HG03457 (cell line): ENCODE data around the gene TRIM56.
"Not testable (repeated sequence)": the region's sequence is repeated elsewhere in the genome, so short reads cannot be mapped to it uniquely, and the experiment has no call there.

Experiments
- ATAC-seq: cut with Tn5 transposase; IDR thresholded peaks from one replicate; pipeline ENCODE4 v1.9.1; 2021; ENCODE audit warnings: moderate number of reproducible peaks; ENCODE audit not compliant: unreplicated experiment

Gene TRIM56

DNA sequence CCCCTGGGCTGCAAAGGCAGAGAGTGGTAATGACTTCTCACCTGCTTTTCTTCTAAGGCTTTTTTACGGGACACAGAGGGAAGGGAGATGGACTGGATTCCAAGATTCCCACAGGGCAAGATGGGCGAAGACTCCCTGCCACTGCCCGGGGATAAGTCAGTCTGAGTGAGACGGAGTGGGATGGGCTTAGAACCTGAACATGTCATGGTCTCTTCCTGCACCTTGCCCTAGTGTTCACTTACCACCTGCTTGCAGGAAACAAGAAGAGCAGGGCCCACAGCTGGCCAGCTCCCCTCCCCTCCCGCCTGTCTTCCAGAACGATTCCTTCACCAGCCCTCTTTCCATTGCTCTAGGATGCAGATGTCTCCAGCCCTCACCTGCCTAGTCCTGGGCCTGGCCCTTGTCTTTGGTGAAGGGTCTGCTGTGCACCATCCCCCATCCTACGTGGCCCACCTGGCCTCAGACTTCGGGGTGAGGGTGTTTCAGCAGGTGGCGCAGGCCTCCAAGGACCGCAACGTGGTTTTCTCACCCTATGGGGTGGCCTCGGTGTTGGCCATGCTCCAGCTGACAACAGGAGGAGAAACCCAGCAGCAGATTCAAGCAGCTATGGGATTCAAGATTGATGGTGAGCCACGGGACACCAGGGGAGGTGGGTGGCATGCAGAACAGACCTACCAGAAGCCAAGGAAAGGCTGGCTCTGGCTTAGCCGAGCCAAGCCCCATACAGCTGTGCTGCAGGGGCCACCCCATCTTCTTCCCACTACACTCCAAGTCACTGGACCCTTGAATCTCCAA, 43.0 kb downstream of the TRIM56 start:
- no peak for ATAC-seq

DNA sequence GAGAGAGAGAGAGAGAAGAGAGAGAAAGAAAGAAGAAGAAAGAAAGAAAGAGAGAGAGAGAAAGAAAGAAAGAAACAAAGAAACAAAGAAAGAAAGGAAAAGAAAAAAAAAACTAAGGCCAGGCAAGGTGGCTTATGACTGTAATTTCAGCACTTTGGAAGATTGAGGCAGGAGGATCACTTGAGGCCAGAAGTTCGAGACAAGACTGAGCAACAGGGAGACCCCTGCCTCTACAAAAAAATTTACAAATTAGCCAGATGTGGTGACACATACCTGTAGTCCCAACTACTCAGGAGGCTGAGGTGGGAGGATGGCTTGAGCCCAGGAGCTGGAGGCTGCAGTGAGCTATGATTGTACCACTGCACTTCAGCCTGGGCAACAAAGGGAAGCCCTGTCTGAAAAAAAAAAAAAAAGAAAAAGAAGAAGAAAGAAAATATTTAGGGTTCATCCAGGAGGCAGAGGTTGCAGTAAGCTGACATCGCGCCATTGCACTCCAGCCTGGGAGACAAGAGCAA, 44.4 kb downstream of the TRIM56 start:
- ATAC-seq = no peak

DNA sequence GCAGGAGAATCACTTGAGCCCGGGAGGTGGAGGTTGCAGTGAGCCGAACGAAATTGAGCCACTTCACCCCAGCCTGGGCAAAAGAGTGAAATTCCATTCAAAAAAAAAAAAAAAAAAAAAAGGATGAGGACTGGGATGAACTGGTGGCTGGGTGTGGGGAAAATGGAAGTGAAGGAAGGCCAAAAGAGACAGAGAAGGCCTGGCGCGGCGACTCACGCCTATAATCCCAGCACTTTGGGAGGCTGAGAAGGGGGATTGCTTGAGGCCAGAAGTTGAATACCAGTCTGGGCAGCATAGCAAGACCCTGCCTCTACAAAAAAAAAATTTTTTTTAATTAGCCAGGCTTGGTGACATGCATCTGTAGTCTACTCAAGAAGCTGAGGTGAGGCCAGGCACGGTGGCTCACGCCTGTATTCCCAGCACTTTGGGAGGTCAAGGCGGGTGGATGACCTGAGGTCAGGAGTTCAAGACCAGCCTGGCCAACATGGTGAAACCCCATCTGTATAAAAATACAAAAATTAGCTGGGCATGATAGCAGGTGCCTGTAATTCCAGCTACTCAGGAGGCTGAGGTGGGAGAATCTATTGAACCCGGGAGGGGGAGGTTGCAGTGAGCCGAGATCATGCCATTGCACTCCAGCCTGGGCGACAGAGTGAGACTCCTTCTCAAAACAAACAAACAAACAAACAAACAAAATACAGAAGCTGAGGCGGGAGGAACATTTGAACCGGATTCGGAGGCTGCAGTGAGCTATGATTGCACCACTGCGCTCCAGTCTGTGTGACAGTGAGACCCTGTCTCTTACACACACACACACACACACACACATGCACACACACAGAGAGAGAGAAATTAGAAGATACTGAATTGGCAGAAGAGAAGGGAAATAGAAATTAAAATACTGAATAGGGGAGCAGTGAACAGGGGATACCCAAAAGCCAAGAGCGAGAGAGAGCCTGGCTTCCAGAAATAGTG, 47.6 kb downstream of the TRIM56 start:
- ATAC-seq = not testable (repeated sequence)

DNA sequence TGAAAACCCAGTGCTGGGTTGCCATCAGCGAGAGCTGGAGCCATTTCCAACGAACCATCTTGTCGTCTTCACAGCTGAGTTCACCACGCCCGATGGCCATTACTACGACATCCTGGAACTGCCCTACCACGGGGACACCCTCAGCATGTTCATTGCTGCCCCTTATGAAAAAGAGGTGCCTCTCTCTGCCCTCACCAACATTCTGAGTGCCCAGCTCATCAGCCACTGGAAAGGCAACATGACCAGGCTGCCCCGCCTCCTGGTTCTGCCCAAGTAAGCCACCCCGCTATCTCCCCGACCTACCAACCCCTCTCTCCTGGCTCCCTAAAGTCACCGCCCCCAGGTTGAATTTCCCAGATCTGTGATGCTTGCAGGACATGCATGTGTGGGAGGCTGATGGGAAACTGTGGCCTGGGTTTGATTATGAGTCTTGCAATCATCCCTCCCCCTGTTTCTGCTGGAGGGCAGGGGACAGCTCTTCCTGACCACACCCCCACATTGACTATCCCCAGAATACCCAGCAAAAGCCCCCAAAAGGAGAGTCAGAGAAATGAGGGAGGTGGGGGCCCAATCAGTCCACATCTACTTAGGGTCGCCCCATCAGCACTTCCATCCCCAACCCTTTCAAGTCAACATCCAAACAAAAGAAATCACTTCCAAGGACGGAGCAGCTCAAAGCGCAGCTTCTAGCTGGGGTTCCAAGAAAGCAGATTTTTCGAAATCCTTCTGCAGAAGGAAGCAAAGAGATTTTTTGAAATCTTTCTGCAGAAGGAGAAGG, 48.5 kb downstream of the TRIM56 start:
- ATAC-seq = no peak

DNA sequence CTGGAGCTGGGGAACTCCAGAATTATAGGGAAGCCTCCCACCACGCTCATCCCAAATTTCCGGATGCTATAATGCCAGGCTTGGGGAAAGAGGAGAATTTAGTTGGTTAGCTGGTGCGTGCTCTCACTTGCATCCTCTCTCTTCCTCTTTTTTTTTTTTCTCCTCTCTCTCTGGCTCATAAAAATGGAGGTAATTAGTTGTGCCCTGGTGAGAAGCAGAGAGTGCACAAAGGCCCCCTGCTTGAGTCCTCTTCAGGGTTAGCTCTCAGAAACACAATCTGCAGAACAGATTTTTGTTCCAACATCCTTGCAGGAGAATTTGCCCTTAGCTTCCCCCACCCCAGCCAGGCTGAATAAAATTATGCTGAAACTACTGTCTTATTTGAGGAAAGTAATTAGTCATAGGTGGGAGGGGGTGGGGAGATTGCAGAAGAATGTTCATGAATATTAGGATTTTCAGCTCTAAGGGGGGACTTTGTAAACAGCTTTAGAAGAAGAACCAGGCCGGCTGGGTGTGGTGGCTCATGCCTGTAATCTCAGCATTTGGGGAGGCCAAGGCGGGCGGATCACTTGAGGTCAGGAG, 49.2 kb downstream of the TRIM56 start:
- ATAC-seq = no peak

DNA sequence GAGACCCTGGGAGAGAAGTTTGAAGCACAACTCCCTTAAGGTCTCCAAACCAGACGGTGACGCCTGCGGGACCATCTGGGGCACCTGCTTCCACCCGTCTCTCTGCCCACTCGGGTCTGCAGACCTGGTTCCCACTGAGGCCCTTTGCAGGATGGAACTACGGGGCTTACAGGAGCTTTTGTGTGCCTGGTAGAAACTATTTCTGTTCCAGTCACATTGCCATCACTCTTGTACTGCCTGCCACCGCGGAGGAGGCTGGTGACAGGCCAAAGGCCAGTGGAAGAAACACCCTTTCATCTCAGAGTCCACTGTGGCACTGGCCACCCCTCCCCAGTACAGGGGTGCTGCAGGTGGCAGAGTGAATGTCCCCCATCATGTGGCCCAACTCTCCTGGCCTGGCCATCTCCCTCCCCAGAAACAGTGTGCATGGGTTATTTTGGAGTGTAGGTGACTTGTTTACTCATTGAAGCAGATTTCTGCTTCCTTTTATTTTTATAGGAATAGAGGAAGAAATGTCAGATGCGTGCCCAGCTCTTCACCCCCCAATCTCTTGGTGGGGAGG, 52.5 kb downstream of the TRIM56 start:
- ATAC-seq = no peak

DNA sequence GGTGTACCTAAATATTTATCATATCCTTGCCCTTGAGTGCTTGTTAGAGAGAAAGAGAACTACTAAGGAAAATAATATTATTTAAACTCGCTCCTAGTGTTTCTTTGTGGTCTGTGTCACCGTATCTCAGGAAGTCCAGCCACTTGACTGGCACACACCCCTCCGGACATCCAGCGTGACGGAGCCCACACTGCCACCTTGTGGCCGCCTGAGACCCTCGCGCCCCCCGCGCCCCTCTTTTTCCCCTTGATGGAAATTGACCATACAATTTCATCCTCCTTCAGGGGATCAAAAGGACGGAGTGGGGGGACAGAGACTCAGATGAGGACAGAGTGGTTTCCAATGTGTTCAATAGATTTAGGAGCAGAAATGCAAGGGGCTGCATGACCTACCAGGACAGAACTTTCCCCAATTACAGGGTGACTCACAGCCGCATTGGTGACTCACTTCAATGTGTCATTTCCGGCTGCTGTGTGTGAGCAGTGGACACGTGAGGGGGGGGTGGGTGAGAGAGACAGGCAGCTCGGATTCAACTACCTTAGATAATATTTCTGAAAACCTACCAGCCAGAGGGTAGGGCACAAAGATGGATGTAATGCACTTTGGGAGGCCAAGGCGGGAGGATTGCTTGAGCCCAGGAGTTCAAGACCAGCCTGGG, 53.1 kb downstream of the TRIM56 start:
- ATAC-seq = no peak

DNA sequence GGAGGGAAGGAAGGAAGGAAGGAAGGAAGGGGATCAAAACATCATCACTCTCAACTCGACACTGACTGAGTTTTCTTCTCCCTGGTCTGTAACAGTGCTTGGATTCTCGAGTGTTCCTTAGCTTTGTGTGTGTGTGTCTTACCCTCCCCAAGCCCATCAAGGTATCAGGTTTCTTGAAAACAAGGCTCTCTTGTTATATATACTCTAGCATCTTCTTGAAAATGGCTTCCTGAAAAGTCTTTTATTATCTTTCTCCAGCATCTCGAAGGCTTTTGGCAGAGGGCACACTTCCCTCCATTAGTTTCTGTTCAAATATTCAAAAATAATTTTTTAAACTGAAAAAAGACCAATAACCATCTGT, 55.0 kb downstream of the TRIM56 start:
- no peak for ATAC-seq

DNA sequence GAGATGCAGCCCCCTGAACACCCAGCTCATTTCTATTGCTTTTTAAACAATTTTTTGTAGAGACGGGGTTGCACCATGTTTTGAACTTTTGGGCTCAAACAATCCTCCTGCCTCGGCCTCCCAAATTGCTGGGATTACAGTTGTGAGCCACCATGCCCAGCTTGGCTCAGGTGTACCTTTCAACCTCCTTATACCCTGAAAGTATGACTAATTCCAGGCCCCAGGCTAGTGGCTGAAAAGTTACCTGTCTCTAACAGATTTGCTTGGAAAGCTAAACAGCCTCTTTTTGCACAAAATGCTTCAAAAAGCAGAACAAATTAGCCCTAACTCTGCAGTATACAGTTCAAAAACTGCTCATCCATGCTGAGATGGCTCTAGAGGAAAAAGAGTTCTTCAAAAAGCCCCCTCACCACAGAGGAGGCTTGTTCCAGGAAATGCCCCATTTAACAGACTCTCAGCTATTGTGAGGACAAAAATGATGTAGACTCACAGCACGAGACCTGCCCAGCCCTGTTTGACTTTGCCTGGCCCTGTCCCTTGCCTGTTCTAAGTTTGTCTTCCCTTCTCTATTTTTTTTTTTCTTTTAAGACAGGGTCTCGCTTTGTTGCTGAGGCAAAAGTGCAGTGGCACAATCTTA, 55.6 kb downstream of the TRIM56 start:
- no peak for ATAC-seq
